Stimulated activated CD4-positive, alpha-beta T cell treated with anti-CD3 and anti-CD28 coated beads, Interleukin-4, amount 100 ng/mL, for 48 hours (primary cell): ENCODE measurements around the gene BUD31.

ENCODE experiments used
- DNase-seq, 2 donors: peaks; one replicate each; pipeline ENCODE4 v3.0.0-alpha.2; 2020; ENCODE audit warnings: low read depth in 2 of 2

BUD31 gene

DNA sequence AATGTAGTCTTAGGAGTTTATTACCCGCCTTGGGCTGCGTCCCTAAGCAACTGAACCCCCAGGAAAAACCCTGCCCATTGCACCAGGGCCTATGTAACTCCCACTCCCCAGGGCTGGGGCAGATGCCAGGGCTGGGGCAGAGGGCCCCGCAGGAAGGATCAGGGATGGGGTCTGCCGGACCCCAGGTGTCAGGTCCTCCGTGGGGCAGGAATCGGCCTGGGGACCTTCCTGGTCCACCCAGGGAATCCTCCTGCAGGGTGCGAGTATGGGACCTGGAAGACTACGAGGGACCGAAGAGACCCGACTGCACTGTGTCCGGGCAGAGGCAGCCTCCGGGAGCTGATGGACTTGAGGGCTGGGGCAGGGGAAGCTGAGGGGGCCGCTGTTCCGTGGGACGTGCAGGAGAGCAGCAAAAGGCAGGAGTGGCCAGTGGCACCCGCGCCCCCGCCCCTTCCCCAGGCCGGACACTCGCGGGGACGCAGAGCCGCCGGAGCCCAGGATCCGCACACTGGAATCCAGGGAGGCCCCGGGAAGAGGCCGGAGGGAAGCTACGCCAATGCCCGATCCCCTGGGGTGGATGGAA, 59.7 kb downstream of the BUD31 start:
- DNase-seq = no peak
